ENCODE measurements around the gene TNKS1BP1.

TNKS1BP1 gene

GRCh38 chr11:57353036-57353435, 28.3 kb upstream of the TNKS1BP1 start:
- Histone ChIP-seq H3K9ac (ENCODE audit: low read depth, low read length) (no peak overlapping the region), H3K27ac (ENCODE audit: low read length) (no peak overlapping the region), H2AFZ (ENCODE audit: low read depth, low read length) (no peak overlapping the region)

GRCh38 chr11:57349491-57350274, 24.9 kb upstream of the TNKS1BP1 start:
- Histone ChIP-seq H3K27ac (ENCODE audit: low read length) (no peak overlapping the region), H3K9ac (ENCODE audit: low read depth, low read length) (no peak overlapping the region), H3K27me3 (ENCODE audit: insufficient read depth, low read length, poor library complexity) (peaks cover 14% of the 10 kb centered on the region), H3K4me3 (ENCODE audit: low read depth in 1 of 2, low read length in 2 of 2) (no peak overlapping the region), H3K4me1 (ENCODE audit: insufficient read depth, low read length) (0 out of 2 replicates have a peak, but pooled peaks cover 2% of the 10 kb centered on the region), H3K4me2 (ENCODE audit: insufficient read depth, low read length) (no peak overlapping the region), H3K79me2 (ENCODE audit: insufficient read depth, low read length) (no peaks in the 10 kb centered on the region), H2AFZ (ENCODE audit: low read depth, low read length) (0 out of 2 replicates have a peak overlapping the region, but pooled peaks have one; percentile 59), H4K20me1 (ENCODE audit: insufficient read depth, low read length) (no peaks in the 10 kb centered on the region; the same call in 1 of the 2 replicates), H3K36me3 (ENCODE audit: insufficient read depth, low read length) (no peaks in the 10 kb centered on the region), H3K9me3 (ENCODE audit: insufficient read depth, low read length, severe bottlenecking) (no peaks in the 10 kb centered on the region)
- DNase-seq (peak; percentile 66), ATAC-seq (ENCODE audit: insufficient read depth, low read depth) (peak; percentile 82)
- TF ChIP-seq CTCF (IDR thresholded peaks at IDR 0.05; ENCODE audit: borderline replicate concordance, extremely low read depth, low read length, poor library complexity, severe bottlenecking) (peak; percentile 90), EZH2 (IDR thresholded peaks at IDR 0.05; ENCODE audit: borderline replicate concordance, low read depth, low read length, severe bottlenecking) (no peak)

More at GRCh38 chr11:57353036-57353435, 28.3 kb upstream of the TNKS1BP1 start:
- Histone ChIP-seq H3K36me3 (ENCODE audit: insufficient read depth, low read length) (no peaks in the 10 kb centered on the region), H4K20me1 (ENCODE audit: insufficient read depth, low read length) (no peaks in the 10 kb centered on the region), H3K4me2 (ENCODE audit: insufficient read depth, low read length) (no peak overlapping the region), H3K79me2 (ENCODE audit: insufficient read depth, low read length) (no peaks in the 10 kb centered on the region), H3K4me1 (ENCODE audit: insufficient read depth, low read length) (0 out of 2 replicates have a peak, but pooled peaks cover 2% of the 10 kb centered on the region), H3K27me3 (ENCODE audit: insufficient read depth, low read length, poor library complexity) (peaks cover 20% of the 10 kb centered on the region), H3K9me3 (ENCODE audit: insufficient read depth, low read length, severe bottlenecking) (no peaks in the 10 kb centered on the region), H3K4me3 (ENCODE audit: low read depth in 1 of 2, low read length in 2 of 2) (no peak overlapping the region)
- TF ChIP-seq CTCF (IDR thresholded peaks at IDR 0.05; ENCODE audit: borderline replicate concordance, extremely low read depth, low read length, poor library complexity, severe bottlenecking) (no peak), EZH2 (IDR thresholded peaks at IDR 0.05; ENCODE audit: borderline replicate concordance, low read depth, low read length, severe bottlenecking) (no peak)
- no peak for DNase-seq
- ATAC-seq (ENCODE audit: insufficient read depth, low read depth): no peak

- Histone ChIP-seq H3K27me3 (ENCODE audit: insufficient read depth, low read length, poor library complexity) (peaks cover 11% of the 10 kb centered on the region), H3K79me2 (ENCODE audit: insufficient read depth, low read length) (no peaks in the 10 kb centered on the region), H3K36me3 (ENCODE audit: insufficient read depth, low read length) (no peaks in the 10 kb centered on the region), H3K4me3 (ENCODE audit: low read depth in 1 of 2, low read length in 2 of 2) (no peak overlapping the region), H3K4me1 (ENCODE audit: insufficient read depth, low read length) (0 out of 2 replicates have a peak, but pooled peaks cover 2% of the 10 kb centered on the region), H3K27ac (ENCODE audit: low read length) (no peak overlapping the region), H3K9me3 (ENCODE audit: insufficient read depth, low read length, severe bottlenecking) (no peaks in the 10 kb centered on the region), H2AFZ (ENCODE audit: low read depth, low read length) (no peak overlapping the region), H3K4me2 (ENCODE audit: insufficient read depth, low read length) (no peak overlapping the region), H4K20me1 (ENCODE audit: insufficient read depth, low read length) (no peaks in the 10 kb centered on the region; the same call in 1 of the 2 replicates), H3K9ac (ENCODE audit: low read depth, low read length) (no peak overlapping the region)
- DNase-seq (no peak), ATAC-seq (ENCODE audit: insufficient read depth, low read depth) (no peak)
- no peak for TF ChIP-seq EZH2 (IDR thresholded peaks at IDR 0.05; ENCODE audit: borderline replicate concordance, low read depth, low read length, severe bottlenecking)
- no peak for TF ChIP-seq CTCF (IDR thresholded peaks at IDR 0.05; ENCODE audit: borderline replicate concordance, extremely low read depth, low read length, poor library complexity, severe bottlenecking)
These were observed 24.0 kb upstream of the TNKS1BP1 start for GRCh38 chr11:57348636-57349313.

Data from DND-41 (cell line).